ENCODE measurements around the gene IQSEC3. TPM values are rescaled to one million over a fixed set of nuclear protein-coding genes. Genes with fewer than 3 reads are reported as not detected.

IQSEC3 gene
- total RNA-seq, 2 experiments from 2014 or later = not detected

DNA sequence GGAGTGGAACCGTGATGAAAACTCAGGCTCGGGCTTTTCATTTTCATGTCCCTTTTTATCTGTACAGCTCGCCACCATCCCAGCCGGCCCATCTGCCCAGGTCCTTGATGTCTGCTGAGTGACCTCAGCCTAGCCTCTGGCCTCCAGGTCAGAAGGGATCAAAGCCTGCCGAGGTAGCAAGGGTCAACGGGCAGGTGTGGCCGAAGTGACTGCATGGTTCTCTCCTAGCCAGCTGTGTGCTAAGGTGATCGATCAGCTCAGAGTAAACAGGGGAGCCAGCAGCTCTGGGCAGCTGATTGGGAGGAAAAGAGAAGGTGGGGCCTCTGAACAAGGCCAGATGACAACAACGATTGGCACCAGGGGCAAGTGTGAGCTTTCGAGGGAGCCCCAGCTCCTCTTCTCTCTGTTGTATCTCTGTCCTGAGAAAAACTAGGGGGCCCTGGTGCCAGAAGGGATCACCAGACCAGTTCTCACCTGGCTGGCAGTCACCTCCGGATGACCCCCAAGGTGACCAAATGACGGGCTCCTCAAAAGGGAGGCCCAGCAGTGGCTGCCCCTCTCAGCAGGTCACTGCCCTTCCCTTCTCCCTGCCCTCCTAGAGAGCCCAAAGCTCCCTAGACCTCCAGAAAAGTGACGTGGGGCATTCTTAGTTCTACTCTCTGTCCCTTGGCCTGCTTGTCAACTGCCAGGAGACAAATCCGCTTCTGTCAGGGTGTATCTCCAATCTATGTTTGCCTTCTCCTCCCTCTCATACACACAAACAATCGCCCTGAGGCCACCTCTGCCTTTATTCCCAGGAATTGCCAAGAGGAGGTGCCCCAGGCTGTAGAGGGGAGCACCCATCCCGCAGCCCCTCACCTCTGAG lies 143.9 kb downstream of the IQSEC3 start:
- no peaks in the 10 kb centered on the region for H3K9me3 ChIP-seq (ENCODE audit: low read length)
- POLR2A ChIA-PET = no interaction called here
- H3K4me3 ChIP-seq (ENCODE audit: low read depth, low read length, poor library complexity, severe bottlenecking) = no peak overlapping the region
- H4K20me1 ChIP-seq (ENCODE audit: insufficient read depth, low read length) = no peaks in the 10 kb centered on the region
- no peak for DNase-seq (ENCODE audit: low spot score)
- BruUV-seq (replicated peaks) = no TSS peak
- H3K36me3 ChIP-seq (ENCODE audit: insufficient read depth, low read length) = no peaks in the 10 kb centered on the region
- H3K27ac ChIP-seq (ENCODE audit: low read depth, low read length, poor library complexity, severe bottlenecking) = no peak overlapping the region
- H3K9me2 ChIP-seq (ENCODE audit: insufficient read depth, low read length) = no peaks in the 10 kb centered on the region
- intact Hi-C loops (cut with micrococcal nuclease; ENCODE audit: unreplicated experiment) = no loop called here
- TF ChIP-seq, protein P1, sequence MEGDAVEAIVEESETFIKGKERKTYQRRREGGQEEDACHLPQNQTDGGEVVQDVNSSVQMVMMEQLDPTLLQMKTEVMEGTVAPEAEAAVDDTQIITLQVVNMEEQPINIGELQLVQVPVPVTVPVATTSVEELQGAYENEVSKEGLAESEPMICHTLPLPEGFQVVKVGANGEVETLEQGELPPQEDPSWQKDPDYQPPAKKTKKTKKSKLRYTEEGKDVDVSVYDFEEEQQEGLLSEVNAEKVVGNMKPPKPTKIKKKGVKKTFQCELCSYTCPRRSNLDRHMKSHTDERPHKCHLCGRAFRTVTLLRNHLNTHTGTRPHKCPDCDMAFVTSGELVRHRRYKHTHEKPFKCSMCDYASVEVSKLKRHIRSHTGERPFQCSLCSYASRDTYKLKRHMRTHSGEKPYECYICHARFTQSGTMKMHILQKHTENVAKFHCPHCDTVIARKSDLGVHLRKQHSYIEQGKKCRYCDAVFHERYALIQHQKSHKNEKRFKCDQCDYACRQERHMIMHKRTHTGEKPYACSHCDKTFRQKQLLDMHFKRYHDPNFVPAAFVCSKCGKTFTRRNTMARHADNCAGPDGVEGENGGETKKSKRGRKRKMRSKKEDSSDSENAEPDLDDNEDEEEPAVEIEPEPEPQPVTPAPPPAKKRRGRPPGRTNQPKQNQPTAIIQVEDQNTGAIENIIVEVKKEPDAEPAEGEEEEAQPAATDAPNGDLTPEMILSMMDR (conservative IDR thresholded peaks at IDR 0.05; ENCODE audit: low read length) = no peak
- TF ChIP-seq EZH2phosphoT487 (IDR thresholded peaks at IDR 0.05; ENCODE audit: borderline replicate concordance, low read depth, low read length) = no peak
- H3K4me2 ChIP-seq (ENCODE audit: low read length) = no peak overlapping the region
- H3K79me2 ChIP-seq (ENCODE audit: insufficient read depth, low read depth, low read length) = no peaks in the 10 kb centered on the region
- H2AFZ ChIP-seq (ENCODE audit: low read length) = no peak overlapping the region
- CTCF ChIA-PET (ENCODE audit: unreplicated experiment) = no interaction called here
- no peaks in the 10 kb centered on the region for H3K4me1 ChIP-seq (ENCODE audit: insufficient read depth, low read length, poor library complexity, severe bottlenecking)

GRCh38 chr12:211142-211465 lies 144.5 kb downstream of the IQSEC3 start:
- POLR2A ChIA-PET = interaction anchor here (0.6 kb wide), 1 partner anchor 905 kb away, joined by 3 read pairs; no protein-coding TSS in a partner anchor
- no peaks in the 10 kb centered on the region for H3K9me2 ChIP-seq (ENCODE audit: insufficient read depth, low read length)
- no TSS peak for BruUV-seq (replicated peaks)
- no peak overlapping the region for H3K4me3 ChIP-seq (ENCODE audit: low read depth, low read length, poor library complexity, severe bottlenecking)
- no peak overlapping the region for H3K4me2 ChIP-seq (ENCODE audit: low read length)
- no peaks in the 10 kb centered on the region for H4K20me1 ChIP-seq (ENCODE audit: insufficient read depth, low read length)
- no peaks in the 10 kb centered on the region for H3K36me3 ChIP-seq (ENCODE audit: insufficient read depth, low read length)
- CTCF ChIA-PET (ENCODE audit: unreplicated experiment) = no interaction called here
- H3K4me1 ChIP-seq (ENCODE audit: insufficient read depth, low read length, poor library complexity, severe bottlenecking) = no peaks in the 10 kb centered on the region
- TF ChIP-seq, protein P1 (conservative IDR thresholded peaks at IDR 0.05; ENCODE audit: low read length) = no peak
- no peak for TF ChIP-seq EZH2phosphoT487 (IDR thresholded peaks at IDR 0.05; ENCODE audit: borderline replicate concordance, low read depth, low read length)
- H3K79me2 ChIP-seq (ENCODE audit: insufficient read depth, low read depth, low read length) = no peaks in the 10 kb centered on the region
- H3K27ac ChIP-seq (ENCODE audit: low read depth, low read length, poor library complexity, severe bottlenecking) = no peak overlapping the region
- no peaks in the 10 kb centered on the region for H3K9me3 ChIP-seq (ENCODE audit: low read length)
- no peak for DNase-seq (ENCODE audit: low spot score)
- intact Hi-C loops (cut with micrococcal nuclease; ENCODE audit: unreplicated experiment) = no loop called here
- no peak overlapping the region for H2AFZ ChIP-seq (ENCODE audit: low read length)

Measured in OCI-LY7 (cell line).